ENCODE results near the gene SAMD13. TPM values are rescaled to one million over a fixed set of nuclear protein-coding genes. Genes with fewer than 3 reads are reported as not detected.

SAMD13 gene
- total and polyA plus RNA-seq, 4 donors: 0.17 to 0.61 (median 0.17) TPM; not detected in 1

DNA sequence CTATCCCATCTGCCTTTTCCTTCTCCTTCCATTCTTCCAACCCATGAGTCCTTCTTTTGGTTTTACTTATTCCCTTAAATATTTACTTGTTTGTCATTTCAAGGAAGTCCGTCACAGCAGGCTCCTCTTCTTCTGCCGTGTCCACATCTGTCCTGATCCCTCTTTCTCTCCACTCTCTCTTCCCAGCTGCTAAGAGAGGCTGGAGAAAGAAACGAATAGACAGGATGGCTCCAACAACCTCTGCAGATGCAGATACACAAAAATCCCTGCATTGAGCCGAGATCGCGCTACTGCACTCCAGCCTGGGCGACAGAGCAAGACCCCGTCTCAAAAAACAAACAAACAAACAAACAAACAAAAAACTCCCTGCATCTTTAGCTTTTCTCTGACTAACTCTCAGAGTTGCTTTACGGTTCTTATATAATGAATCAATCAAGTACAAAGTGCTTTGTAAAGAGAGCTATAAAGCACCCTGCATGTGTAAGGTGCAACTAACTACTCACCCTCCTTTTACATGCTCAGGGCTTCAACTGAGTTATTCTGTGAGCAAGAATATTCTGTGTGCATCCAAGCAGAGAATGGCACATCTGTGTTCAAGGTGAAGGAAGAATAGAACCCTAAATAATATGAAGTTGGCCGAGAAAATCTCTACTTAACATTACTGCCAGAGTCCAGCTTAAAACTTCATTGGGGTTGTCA lies 3.8 kb upstream of the SAMD13 start:
- H3K27me3 ChIP-seq (ENCODE audit: control insufficient read depth in 4 of 4, insufficient read depth in 4 of 4, low read length in 3 of 4): no peaks in the 10 kb centered on the region
- H3K9ac ChIP-seq (ENCODE audit: low read depth in 1 of 2, low read length in 2 of 2): peak overlapping the region in 1 of 2 donors; percentile 3
- no peaks in the 10 kb centered on the region for H3K36me3 ChIP-seq (ENCODE audit: control insufficient read depth in 4 of 4, insufficient read depth in 3 of 4, low read depth in 1 of 4, low read length in 3 of 4)
- peaks cover 0 to 22% (median 10%) of the 10 kb centered on the region in 4 donors for H3K4me1 ChIP-seq (ENCODE audit: control insufficient read depth in 4 of 4, insufficient read depth in 4 of 4, low read length in 3 of 4)
- H3K27ac ChIP-seq (ENCODE audit: low read depth in 1 of 2, low read length in 2 of 2): no peak overlapping the region
- no peak for DNase-seq (ENCODE audit: low spot score)
- TF ChIP-seq SP1 (IDR thresholded peaks at IDR 0.05) (no peak), HNF4A (conservative IDR thresholded peaks at IDR 0.05) (no peak), YY1 (IDR thresholded peaks at IDR 0.05) (no peak), JUND (IDR thresholded peaks at IDR 0.05) (no peak), FOXA1 (IDR thresholded peaks at IDR 0.05) (no peak), TAF1 (conservative IDR thresholded peaks at IDR 0.05) (no peak), NR2F2 (IDR thresholded peaks at IDR 0.05) (no peak), RAD21 (IDR thresholded peaks at IDR 0.05) (no peak), EGR1 (IDR thresholded peaks at IDR 0.05; ENCODE audit: low read depth in 2 of 2) (no peak), GABPA (IDR thresholded peaks at IDR 0.05 in 1 of 2, conservative IDR thresholded peaks at IDR 0.05 in 1 of 2) (no peak), FOXA2 (IDR thresholded peaks at IDR 0.05) (no peak), RXRA (IDR thresholded peaks at IDR 0.05) (no peak), HNF4G (IDR thresholded peaks at IDR 0.05) (no peak)
- TF ChIP-seq, protein P1, sequence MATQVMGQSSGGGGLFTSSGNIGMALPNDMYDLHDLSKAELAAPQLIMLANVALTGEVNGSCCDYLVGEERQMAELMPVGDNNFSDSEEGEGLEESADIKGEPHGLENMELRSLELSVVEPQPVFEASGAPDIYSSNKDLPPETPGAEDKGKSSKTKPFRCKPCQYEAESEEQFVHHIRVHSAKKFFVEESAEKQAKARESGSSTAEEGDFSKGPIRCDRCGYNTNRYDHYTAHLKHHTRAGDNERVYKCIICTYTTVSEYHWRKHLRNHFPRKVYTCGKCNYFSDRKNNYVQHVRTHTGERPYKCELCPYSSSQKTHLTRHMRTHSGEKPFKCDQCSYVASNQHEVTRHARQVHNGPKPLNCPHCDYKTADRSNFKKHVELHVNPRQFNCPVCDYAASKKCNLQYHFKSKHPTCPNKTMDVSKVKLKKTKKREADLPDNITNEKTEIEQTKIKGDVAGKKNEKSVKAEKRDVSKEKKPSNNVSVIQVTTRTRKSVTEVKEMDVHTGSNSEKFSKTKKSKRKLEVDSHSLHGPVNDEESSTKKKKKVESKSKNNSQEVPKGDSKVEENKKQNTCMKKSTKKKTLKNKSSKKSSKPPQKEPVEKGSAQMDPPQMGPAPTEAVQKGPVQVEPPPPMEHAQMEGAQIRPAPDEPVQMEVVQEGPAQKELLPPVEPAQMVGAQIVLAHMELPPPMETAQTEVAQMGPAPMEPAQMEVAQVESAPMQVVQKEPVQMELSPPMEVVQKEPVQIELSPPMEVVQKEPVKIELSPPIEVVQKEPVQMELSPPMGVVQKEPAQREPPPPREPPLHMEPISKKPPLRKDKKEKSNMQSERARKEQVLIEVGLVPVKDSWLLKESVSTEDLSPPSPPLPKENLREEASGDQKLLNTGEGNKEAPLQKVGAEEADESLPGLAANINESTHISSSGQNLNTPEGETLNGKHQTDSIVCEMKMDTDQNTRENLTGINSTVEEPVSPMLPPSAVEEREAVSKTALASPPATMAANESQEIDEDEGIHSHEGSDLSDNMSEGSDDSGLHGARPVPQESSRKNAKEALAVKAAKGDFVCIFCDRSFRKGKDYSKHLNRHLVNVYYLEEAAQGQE (IDR thresholded peaks at IDR 0.05): no peak
- TF ChIP-seq, protein P2, sequence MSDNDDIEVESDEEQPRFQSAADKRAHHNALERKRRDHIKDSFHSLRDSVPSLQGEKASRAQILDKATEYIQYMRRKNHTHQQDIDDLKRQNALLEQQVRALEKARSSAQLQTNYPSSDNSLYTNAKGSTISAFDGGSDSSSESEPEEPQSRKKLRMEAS (IDR thresholded peaks at IDR 0.05): no peak
- H3K4me3 ChIP-seq (ENCODE audit: low read depth in 1 of 3, low read length in 3 of 3): peak overlapping the region in 2 of 3 donors; percentile 51 to 68
- WGBS: 69% methylated on average over 10 of the region's 10 CpGs
- peaks cover 0 to 6% (median under 1%) of the 10 kb centered on the region in 4 donors for H3K9me3 ChIP-seq (ENCODE audit: control insufficient read depth in 4 of 4, low read length in 3 of 4)

- WGBS: under 1% methylated on average over 34 of the region's 34 CpGs
- peak overlapping the region in 1 of 2 donors; percentile 35 for H3K9ac ChIP-seq (ENCODE audit: low read depth in 1 of 2, low read length in 2 of 2)
- no peaks in the 10 kb centered on the region for H3K27me3 ChIP-seq (ENCODE audit: control insufficient read depth in 4 of 4, insufficient read depth in 4 of 4, low read length in 3 of 4)
- H3K4me3 ChIP-seq (ENCODE audit: low read depth in 1 of 3, low read length in 3 of 3): peak overlapping the region; percentile 51 to 71 (median 68)
- peak overlapping the region; percentile 53 to 62 for H3K27ac ChIP-seq (ENCODE audit: low read depth in 1 of 2, low read length in 2 of 2)
- peaks cover 0 to 6% (median under 1%) of the 10 kb centered on the region in 4 donors for H3K9me3 ChIP-seq (ENCODE audit: control insufficient read depth in 4 of 4, low read length in 3 of 4)
- H3K4me1 ChIP-seq (ENCODE audit: control insufficient read depth in 4 of 4, insufficient read depth in 4 of 4, low read length in 3 of 4): peaks cover 0 to 24% (median 10%) of the 10 kb centered on the region in 4 donors
- peak; percentile 56 for DNase-seq (ENCODE audit: low spot score)
- H3K36me3 ChIP-seq (ENCODE audit: control insufficient read depth in 4 of 4, insufficient read depth in 3 of 4, low read depth in 1 of 4, low read length in 3 of 4): no peaks in the 10 kb centered on the region
- TF ChIP-seq, protein P1 (IDR thresholded peaks at IDR 0.05): no peak
- TF ChIP-seq YY1 (IDR thresholded peaks at IDR 0.05) (no peak), FOXA1 (IDR thresholded peaks at IDR 0.05) (no peak), HNF4A (conservative IDR thresholded peaks at IDR 0.05) (no peak), NR2F2 (IDR thresholded peaks at IDR 0.05) (no peak), HNF4G (IDR thresholded peaks at IDR 0.05) (no peak)
- TF ChIP-seq, protein P3, sequence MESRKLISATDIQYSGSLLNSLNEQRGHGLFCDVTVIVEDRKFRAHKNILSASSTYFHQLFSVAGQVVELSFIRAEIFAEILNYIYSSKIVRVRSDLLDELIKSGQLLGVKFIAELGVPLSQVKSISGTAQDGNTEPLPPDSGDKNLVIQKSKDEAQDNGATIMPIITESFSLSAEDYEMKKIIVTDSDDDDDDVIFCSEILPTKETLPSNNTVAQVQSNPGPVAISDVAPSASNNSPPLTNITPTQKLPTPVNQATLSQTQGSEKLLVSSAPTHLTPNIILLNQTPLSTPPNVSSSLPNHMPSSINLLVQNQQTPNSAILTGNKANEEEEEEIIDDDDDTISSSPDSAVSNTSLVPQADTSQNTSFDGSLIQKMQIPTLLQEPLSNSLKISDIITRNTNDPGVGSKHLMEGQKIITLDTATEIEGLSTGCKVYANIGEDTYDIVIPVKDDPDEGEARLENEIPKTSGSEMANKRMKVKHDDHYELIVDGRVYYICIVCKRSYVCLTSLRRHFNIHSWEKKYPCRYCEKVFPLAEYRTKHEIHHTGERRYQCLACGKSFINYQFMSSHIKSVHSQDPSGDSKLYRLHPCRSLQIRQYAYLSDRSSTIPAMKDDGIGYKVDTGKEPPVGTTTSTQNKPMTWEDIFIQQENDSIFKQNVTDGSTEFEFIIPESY (IDR thresholded peaks at IDR 0.05): no peak
These were observed 3.2 kb upstream of the SAMD13 start for GRCh38 chr1:84298328-84298683.
